Measurements from ENCODE around the gene NTM. TPM values are rescaled to one million over a fixed set of nuclear protein-coding genes. Genes with fewer than 3 reads are reported as not detected.

Gene NTM
- total and polyA plus RNA-seq, 2 donors (not counting 3 experiments of a cell fraction or from before 2014, with no cell fraction given), result 1.00 to 1.1 TPM

- no TSS peak for BruUV-seq (replicated peaks)
- FAIRE-seq, result peak; percentile 53
These were observed 755.8 kb downstream of the NTM start for GRCh38 chr11:132125988-132126871.

More at GRCh38 chr11:132125988-132126871, 755.8 kb downstream of the NTM start:
- ChIA-PET POLR2A (interaction anchor here (1.1 kb wide), 1 partner anchor 259 kb away, joined by 4 read pairs; no protein-coding TSS in a partner anchor), CTCF (interaction anchor here (0.9 to 6.1 kb wide), 64 partner anchors 8 to 1229 kb away, joined by 3 to 323 read pairs (median 8); no protein-coding TSS in a partner anchor)
- no peaks in the 10 kb centered on the region for H3K79me2 ChIP-seq (ENCODE audit: control insufficient read depth, insufficient read depth, low read length)
- intact Hi-C loops (cut with micrococcal nuclease), result loop anchor here (1.0 to 5.0 kb wide), 2 partner anchors 54 to 816 kb away; no protein-coding TSS in a partner anchor
- peak overlapping the region in 2 of 3 experiments; percentile 26 to 31 for H3K4me3 ChIP-seq (replicated peaks in 1 of 3; ENCODE audit: insufficient read depth in 1 of 3, low read depth in 1 of 3, low read length in 3 of 3)
- H3K27ac ChIP-seq (ENCODE audit: insufficient read depth, low read depth, low read length), result peak overlapping the region; percentile 10
- dilution Hi-C loops (cut with MboI; ENCODE audit: extremely low pct_ligation_motif_present, low sequenced_read_pairs), result no loop called here
- no peaks in the 10 kb centered on the region for H4K20me1 ChIP-seq (replicated peaks; ENCODE audit: control insufficient read depth, extremely low read depth, insufficient read depth, low read length)
- H3K4me1 ChIP-seq (ENCODE audit: control insufficient read depth, extremely low read depth, insufficient read depth, low read length), result peaks cover 11% of the 10 kb centered on the region
- DNase-seq (ENCODE audit: low read depth, low spot score), result peak; percentile 48
- no peak for TF ChIP-seq POLR2A (IDR thresholded peaks at IDR 0.05; ENCODE audit: low read depth, low read length)
- TF ChIP-seq JUN (IDR thresholded peaks at IDR 0.05; ENCODE audit: borderline replicate concordance, insufficient read depth, insufficient read length, low read depth), result no peak
- TF ChIP-seq EZH2 (IDR thresholded peaks at IDR 0.05; ENCODE audit: borderline replicate concordance, low read depth, low read length, severe bottlenecking), result no peak
- no peak for TF ChIP-seq MYC (IDR thresholded peaks at IDR 0.05; ENCODE audit: low read depth, low read length)
- TF ChIP-seq GATA2 (IDR thresholded peaks at IDR 0.05; ENCODE audit: insufficient read depth, insufficient read length, low read depth, low read length), result no peak
- no peak for TF ChIP-seq MAX (IDR thresholded peaks at IDR 0.05; ENCODE audit: insufficient read depth, insufficient read length)
- no peak for TF ChIP-seq POLR2AphosphoS5 (IDR thresholded peaks at IDR 0.05; ENCODE audit: insufficient read depth, low read depth, low read length)
- TF ChIP-seq, protein P1, sequence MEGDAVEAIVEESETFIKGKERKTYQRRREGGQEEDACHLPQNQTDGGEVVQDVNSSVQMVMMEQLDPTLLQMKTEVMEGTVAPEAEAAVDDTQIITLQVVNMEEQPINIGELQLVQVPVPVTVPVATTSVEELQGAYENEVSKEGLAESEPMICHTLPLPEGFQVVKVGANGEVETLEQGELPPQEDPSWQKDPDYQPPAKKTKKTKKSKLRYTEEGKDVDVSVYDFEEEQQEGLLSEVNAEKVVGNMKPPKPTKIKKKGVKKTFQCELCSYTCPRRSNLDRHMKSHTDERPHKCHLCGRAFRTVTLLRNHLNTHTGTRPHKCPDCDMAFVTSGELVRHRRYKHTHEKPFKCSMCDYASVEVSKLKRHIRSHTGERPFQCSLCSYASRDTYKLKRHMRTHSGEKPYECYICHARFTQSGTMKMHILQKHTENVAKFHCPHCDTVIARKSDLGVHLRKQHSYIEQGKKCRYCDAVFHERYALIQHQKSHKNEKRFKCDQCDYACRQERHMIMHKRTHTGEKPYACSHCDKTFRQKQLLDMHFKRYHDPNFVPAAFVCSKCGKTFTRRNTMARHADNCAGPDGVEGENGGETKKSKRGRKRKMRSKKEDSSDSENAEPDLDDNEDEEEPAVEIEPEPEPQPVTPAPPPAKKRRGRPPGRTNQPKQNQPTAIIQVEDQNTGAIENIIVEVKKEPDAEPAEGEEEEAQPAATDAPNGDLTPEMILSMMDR (IDR thresholded peaks at IDR 0.05; ENCODE audit: extremely low read depth in 1 of 2, insufficient read depth in 1 of 2, low read depth in 1 of 2, low read length in 2 of 2), result no peak
- TF ChIP-seq FOS (IDR thresholded peaks at IDR 0.05; ENCODE audit: borderline replicate concordance, insufficient read depth, low read length), result no peak
- H3K27me3 ChIP-seq (ENCODE audit: control insufficient read depth in 2 of 2, insufficient read depth in 2 of 2, low read length in 2 of 2), result no peaks in the 10 kb centered on the region
- no peaks in the 10 kb centered on the region for H3K36me3 ChIP-seq (ENCODE audit: control insufficient read depth in 2 of 2, extremely low read depth in 1 of 2, insufficient read depth in 2 of 2, low read length in 2 of 2)
- H2AFZ ChIP-seq (ENCODE audit: low read depth, low read length), result peak overlapping the region; percentile 74
- H3K9me3 ChIP-seq (replicated peaks; ENCODE audit: control insufficient read depth, insufficient read depth, low read length), result no peaks in the 10 kb centered on the region
- H3K4me2 ChIP-seq (ENCODE audit: insufficient read depth, low read length), result peak overlapping the region; percentile 49
- peak overlapping the region; percentile 32 for H3K9ac ChIP-seq (replicated peaks; ENCODE audit: extremely low read depth, insufficient read depth, low read length)
- H3K9me1 ChIP-seq (replicated peaks; ENCODE audit: control insufficient read depth, extremely low read depth, insufficient read depth, low read length), result no peaks in the 10 kb centered on the region

All from endothelial cell of umbilical vein (primary cell).